Neural progenitor cell (in vitro differentiated cells): ENCODE results near the gene TBC1D1. TPM values are rescaled to one million over a fixed set of nuclear protein-coding genes. Genes with fewer than 3 reads are reported as not detected.
A peak's percentile ranks its signal among the peaks of the same experiment; 100 is the strongest.

Experiments
- DNase-seq: peaks from one replicate; pipeline ENCODE4 v3.0.0-alpha.2; 2016; ENCODE audit warnings: low spot score
- H2AFZ ChIP-seq: fragments of 200-600 bp; sonication (generic); replicated peaks from 2 replicates; pipeline ENCODE4 v1.6.1; 2016; ENCODE audit warnings: antibody characterized with exemption
- H3F3A ChIP-seq: fragments of 200-600 bp; sonication (generic); 2 replicates; pipeline ENCODE4 v1.6.1; 2016; ENCODE audit warnings: antibody characterized with exemption, low read depth
- H3K27ac ChIP-seq: fragments of 200-600 bp; sonication (generic); 2 replicates; pipeline ENCODE4 v1.5.1; 2016; ENCODE audit warnings: mild to moderate bottlenecking
- H3K27me3 ChIP-seq: fragments of 200-600 bp; sonication (generic); 2 replicates; pipeline ENCODE4 v1.6.1; 2016; ENCODE audit warnings: mild to moderate bottlenecking, moderate library complexity
- H3K36me3 ChIP-seq: fragments of 200-600 bp; sonication (generic); 2 replicates; pipeline ENCODE4 v1.5.1; 2016
- H3K4me1 ChIP-seq: fragments of 200-600 bp; sonication (generic); 2 replicates; pipeline ENCODE4 v1.6.1; 2016; ENCODE audit warnings: mixed run types
- H3K4me2 ChIP-seq: fragments of 200-600 bp; sonication (generic); 2 replicates; pipeline ENCODE4 v1.6.1; 2016
- H3K4me3 ChIP-seq: fragments of 200-600 bp; sonication (generic); 2 replicates; pipeline ENCODE4 v1.5.1; 2016
- H3K79me2 ChIP-seq: fragments of 200-600 bp; sonication (generic); 2 replicates; pipeline ENCODE4 v1.6.1; 2016; ENCODE audit warnings: low read depth
- H3K9ac ChIP-seq: fragments of 200-600 bp; sonication (generic); 2 replicates; pipeline ENCODE4 v1.6.1; 2016
- H3K9me3 ChIP-seq: fragments of 200-600 bp; sonication (generic); 2 replicates; pipeline ENCODE4 v1.5.1; 2016; ENCODE audit warnings: low read depth
- H4K20me1 ChIP-seq: fragments of 200-600 bp; sonication (generic); 2 replicates; pipeline ENCODE4 v1.6.1; 2016; ENCODE audit warnings: low read depth
- H3K27ac Mint-ChIP-seq: 3 replicates; pipeline ENCODE4 v1.8.0; 2021; ENCODE audit warnings: mixed read lengths
- H3K27me3 Mint-ChIP-seq: 2 replicates; pipeline ENCODE4 v1.8.0; 2022; ENCODE audit warnings: low read depth, mild to moderate bottlenecking, inconsistent platforms, moderate library complexity, mixed read lengths; ENCODE audit not compliant: insufficient read depth
- H3K36me3 Mint-ChIP-seq: 3 replicates; pipeline ENCODE4 v1.8.0; 2021; ENCODE audit warnings: mixed read lengths
- H3K4me1 Mint-ChIP-seq: 3 replicates; pipeline ENCODE4 v1.8.0; 2021; ENCODE audit warnings: mixed read lengths
- H3K4me3 Mint-ChIP-seq: 3 replicates; pipeline ENCODE4 v1.8.0; 2021; ENCODE audit warnings: mild to moderate bottlenecking, moderate library complexity, mixed read lengths
- H3K9me3 Mint-ChIP-seq: 3 replicates; pipeline ENCODE4 v1.8.0; 2020; ENCODE audit warnings: mixed read lengths
- CTCF ChIP-seq: fragments of 200-600 bp; sonication (generic); IDR thresholded peaks from 2 replicates; pipeline ENCODE4 v1.5.1; 2017; ENCODE audit warnings: antibody characterized with exemption, mild to moderate bottlenecking
- EZH2 ChIP-seq: fragments of 200-600 bp; sonication (generic); IDR thresholded peaks from 2 replicates; pipeline ENCODE4 v1.6.1; 2017; ENCODE audit warnings: antibody characterized with exemption, mild to moderate bottlenecking, moderate library complexity
- EZH2phosphoT487 ChIP-seq: fragments of 200-600 bp; sonication (generic); IDR thresholded peaks from 2 replicates; pipeline ENCODE4 v1.6.1; 2017; ENCODE audit warnings: antibody characterized with exemption
- total RNA-seq: library from RNA; depleted of rRNA; stranded (reverse); fragments of >200 nt; gene quantifications from 2 replicates; pipeline ENCODE4 v1.2.3, GENCODE V29; 2015; ENCODE audit warnings: low replicate concordance

Gene TBC1D1
- total RNA-seq, 1 donor from 2014 or later: 208 TPM

GRCh38 chr4:38106311-38106710 is 215.4 kb downstream of the TBC1D1 start:
- TF ChIP-seq EZH2phosphoT487: no peak
- no peak for TF ChIP-seq CTCF
- no peak for TF ChIP-seq EZH2
- no peaks in the 10 kb centered on the region for H3K79me2 ChIP-seq
- H3K27me3 ChIP-seq: peaks cover 7% of the 10 kb centered on the region
- no peak overlapping the region for H3K4me3 ChIP-seq
- H2AFZ ChIP-seq: no peak overlapping the region
- DNase-seq: no peak
- peaks cover 38% of the 10 kb centered on the region for H3K36me3 Mint-ChIP-seq
- H3K4me3 Mint-ChIP-seq: no peak overlapping the region
- H3K4me1 ChIP-seq: peaks cover 27% of the 10 kb centered on the region
- H3K27ac ChIP-seq: no peak overlapping the region
- no peak overlapping the region for H3K27ac Mint-ChIP-seq
- H3K27me3 Mint-ChIP-seq: peaks cover 15% of the 10 kb centered on the region
- H3K9me3 ChIP-seq: no peaks in the 10 kb centered on the region
- peaks cover 37% of the 10 kb centered on the region for H4K20me1 ChIP-seq
- peaks cover 31% of the 10 kb centered on the region for H3K4me1 Mint-ChIP-seq
- no peak overlapping the region for H3K9ac ChIP-seq
- H3F3A ChIP-seq: peaks cover 21% of the 10 kb centered on the region
- H3K36me3 ChIP-seq: no peaks in the 10 kb centered on the region
- no peaks in the 10 kb centered on the region for H3K9me3 Mint-ChIP-seq
- no peak overlapping the region for H3K4me2 ChIP-seq

GRCh38 chr4:38106886-38107514 is 216.1 kb downstream of the TBC1D1 start:
- no peak for DNase-seq
- H3K9ac ChIP-seq: no peak overlapping the region
- H3K36me3 Mint-ChIP-seq: peaks cover 36% of the 10 kb centered on the region
- no peaks in the 10 kb centered on the region for H3K9me3 ChIP-seq
- H3K4me2 ChIP-seq: no peak overlapping the region
- H3K4me3 ChIP-seq: no peak overlapping the region
- H3K27ac Mint-ChIP-seq: no peak overlapping the region
- no peaks in the 10 kb centered on the region for H3K79me2 ChIP-seq
- H3K4me1 Mint-ChIP-seq: peaks cover 33% of the 10 kb centered on the region
- no peak for TF ChIP-seq EZH2
- TF ChIP-seq EZH2phosphoT487: no peak
- no peaks in the 10 kb centered on the region for H3K36me3 ChIP-seq
- H3K27me3 Mint-ChIP-seq: peaks cover 15% of the 10 kb centered on the region
- H3K27ac ChIP-seq: no peak overlapping the region
- H3F3A ChIP-seq: peaks cover 21% of the 10 kb centered on the region
- no peaks in the 10 kb centered on the region for H3K9me3 Mint-ChIP-seq
- H4K20me1 ChIP-seq: peaks cover 43% of the 10 kb centered on the region
- H3K27me3 ChIP-seq: peaks cover 7% of the 10 kb centered on the region
- H2AFZ ChIP-seq: no peak overlapping the region
- peaks cover 32% of the 10 kb centered on the region for H3K4me1 ChIP-seq
- peak overlapping the region; percentile 31 for H3K4me3 Mint-ChIP-seq

GRCh38 chr4:38107818-38108217 is 216.9 kb downstream of the TBC1D1 start:
- peaks cover 15% of the 10 kb centered on the region for H3K27me3 Mint-ChIP-seq
- no peak for DNase-seq
- H3K4me3 Mint-ChIP-seq: no peak overlapping the region
- H2AFZ ChIP-seq: no peak overlapping the region
- H3K9me3 Mint-ChIP-seq: no peaks in the 10 kb centered on the region
- no peak overlapping the region for H3K4me3 ChIP-seq
- no peak for TF ChIP-seq EZH2
- TF ChIP-seq EZH2phosphoT487: no peak
- TF ChIP-seq CTCF: no peak
- peaks cover 21% of the 10 kb centered on the region for H3F3A ChIP-seq
- H3K27ac Mint-ChIP-seq: peak overlapping the region; percentile 29
- H3K9ac ChIP-seq: no peak overlapping the region
- peaks cover 34% of the 10 kb centered on the region for H3K4me1 ChIP-seq
- no peak overlapping the region for H3K4me2 ChIP-seq
- peaks cover 34% of the 10 kb centered on the region for H3K36me3 Mint-ChIP-seq
- peaks cover 7% of the 10 kb centered on the region for H3K27me3 ChIP-seq
- H3K4me1 Mint-ChIP-seq: peaks cover 42% of the 10 kb centered on the region
- no peaks in the 10 kb centered on the region for H3K79me2 ChIP-seq
- peaks cover 49% of the 10 kb centered on the region for H4K20me1 ChIP-seq
- no peak overlapping the region for H3K27ac ChIP-seq
- no peaks in the 10 kb centered on the region for H3K36me3 ChIP-seq
- no peaks in the 10 kb centered on the region for H3K9me3 ChIP-seq

GRCh38 chr4:38109370-38109769 is 218.5 kb downstream of the TBC1D1 start:
- H3F3A ChIP-seq: peaks cover 33% of the 10 kb centered on the region
- peaks cover 65% of the 10 kb centered on the region for H4K20me1 ChIP-seq
- H3K79me2 ChIP-seq: no peaks in the 10 kb centered on the region
- peak overlapping the region; percentile 36 for H3K4me2 ChIP-seq
- H3K36me3 ChIP-seq: no peaks in the 10 kb centered on the region
- Mint-ChIP-seq H3K9me3 (no peaks in the 10 kb centered on the region), H3K4me1 (peaks cover 57% of the 10 kb centered on the region), H3K4me3 (no peak overlapping the region), H3K27me3 (peaks cover 14% of the 10 kb centered on the region), H3K27ac (no peak overlapping the region), H3K36me3 (peaks cover 31% of the 10 kb centered on the region)
- H3K27me3 ChIP-seq: peaks cover 7% of the 10 kb centered on the region
- H3K4me3 ChIP-seq: no peak overlapping the region
- peaks cover 49% of the 10 kb centered on the region for H3K4me1 ChIP-seq
- DNase-seq: no peak
- H3K27ac ChIP-seq: no peak overlapping the region
- no peak overlapping the region for H3K9ac ChIP-seq
- H3K9me3 ChIP-seq: no peaks in the 10 kb centered on the region
- TF ChIP-seq CTCF: no peak
- no peak for TF ChIP-seq EZH2phosphoT487
- no peak for TF ChIP-seq EZH2
- H2AFZ ChIP-seq: no peak overlapping the region
